Lower lobe of right lung (tissue), 2 donors: Measurements from ENCODE around the gene KRCC1. TPM values are rescaled to one million over a fixed set of nuclear protein-coding genes. Genes with fewer than 3 reads are reported as not detected.

Experiments used
- ATAC-seq, 2 donors: fragments of 200-7000 bp; cut with Tn5 transposase; one replicate each; pipeline ENCODE4 v1.9.1; 2020 to 2022; ENCODE audit warnings: mild to moderate bottlenecking in 2 of 2, moderate library complexity in 2 of 2
- DNase-seq: peaks from one replicate; pipeline ENCODE4 v3.0.0-alpha.2; 2020
- H3K27ac ChIP-seq: fragments of 200-600 bp; one replicate; pipeline ENCODE4 v1.8.0; 2022
- H3K27me3 ChIP-seq: fragments of 200-600 bp; one replicate; pipeline ENCODE4 v1.8.0; 2022; ENCODE audit warnings: low read depth
- H3K36me3 ChIP-seq: fragments of 200-600 bp; one replicate; pipeline ENCODE4 v1.8.0; 2022; ENCODE audit warnings: mild to moderate bottlenecking
- H3K4me1 ChIP-seq: fragments of 200-600 bp; one replicate; pipeline ENCODE4 v1.8.0; 2022
- H3K4me3 ChIP-seq: fragments of 200-600 bp; one replicate; pipeline ENCODE4 v1.8.0; 2022; ENCODE audit warnings: mild to moderate bottlenecking
- H3K9me3 ChIP-seq: fragments of 200-600 bp; one replicate; pipeline ENCODE4 v1.8.0; 2022
- intact Hi-C: fragments of 100-400 bp; cut with DNase I; formaldehyde crosslinking; loops from one replicate; pipeline ENCODE4 v1.11.0; 2022
- total RNA-seq: library from RNA; stranded (reverse); fragmentation: NEBNext Ultra II Directional; extraction: Animal tissue kit (Norgen Biotek cat#: 25700); gene quantifications from one replicate; pipeline ENCODE4 v1.2.1, GENCODE V29; 2021
- TF ChIP-seq, protein P1 (sequence below): fragments of 200-600 bp; IDR thresholded peaks from one replicate; pipeline ENCODE4 v1.8.0; 2022; ENCODE audit warnings: antibody characterized with exemption, mild to moderate bottlenecking
- donor health status: DM: no; HTN: yes; CAD: no; lungs with severe emphysema.

The KRCC1 gene
- total RNA-seq, 1 donor from 2014 or later = 24.7 TPM

DNA sequence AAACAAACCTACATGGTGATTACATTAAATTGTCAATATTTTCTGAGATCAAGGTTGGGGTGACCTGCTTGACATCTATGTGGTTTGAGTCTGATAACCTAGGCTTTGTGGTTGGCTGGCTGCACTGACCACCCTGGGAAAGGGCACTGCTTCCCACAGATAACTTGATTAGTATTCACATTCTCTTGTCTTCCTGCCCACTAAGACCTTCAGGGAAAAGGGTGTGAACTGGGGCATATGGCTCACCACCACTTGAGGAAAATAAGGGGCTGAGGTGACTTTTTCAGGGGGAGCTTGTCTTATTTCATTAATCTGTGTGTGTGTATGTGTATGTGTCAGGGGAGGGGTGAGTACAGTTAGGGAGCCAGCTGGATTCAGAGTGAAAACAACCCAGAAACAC lies 13.5 kb upstream of the KRCC1 start:
- Histone ChIP-seq H3K36me3 (no peaks in the 10 kb centered on the region), H3K27ac (no peak overlapping the region), H3K27me3 (no peaks in the 10 kb centered on the region), H3K4me3 (no peak overlapping the region), H3K4me1 (no peaks in the 10 kb centered on the region), H3K9me3 (no peaks in the 10 kb centered on the region)
- ATAC-seq (no peak), DNase-seq (no peak)
- TF ChIP-seq, protein P1, sequence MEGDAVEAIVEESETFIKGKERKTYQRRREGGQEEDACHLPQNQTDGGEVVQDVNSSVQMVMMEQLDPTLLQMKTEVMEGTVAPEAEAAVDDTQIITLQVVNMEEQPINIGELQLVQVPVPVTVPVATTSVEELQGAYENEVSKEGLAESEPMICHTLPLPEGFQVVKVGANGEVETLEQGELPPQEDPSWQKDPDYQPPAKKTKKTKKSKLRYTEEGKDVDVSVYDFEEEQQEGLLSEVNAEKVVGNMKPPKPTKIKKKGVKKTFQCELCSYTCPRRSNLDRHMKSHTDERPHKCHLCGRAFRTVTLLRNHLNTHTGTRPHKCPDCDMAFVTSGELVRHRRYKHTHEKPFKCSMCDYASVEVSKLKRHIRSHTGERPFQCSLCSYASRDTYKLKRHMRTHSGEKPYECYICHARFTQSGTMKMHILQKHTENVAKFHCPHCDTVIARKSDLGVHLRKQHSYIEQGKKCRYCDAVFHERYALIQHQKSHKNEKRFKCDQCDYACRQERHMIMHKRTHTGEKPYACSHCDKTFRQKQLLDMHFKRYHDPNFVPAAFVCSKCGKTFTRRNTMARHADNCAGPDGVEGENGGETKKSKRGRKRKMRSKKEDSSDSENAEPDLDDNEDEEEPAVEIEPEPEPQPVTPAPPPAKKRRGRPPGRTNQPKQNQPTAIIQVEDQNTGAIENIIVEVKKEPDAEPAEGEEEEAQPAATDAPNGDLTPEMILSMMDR = no peak
- intact Hi-C loops = no loop called here

DNA sequence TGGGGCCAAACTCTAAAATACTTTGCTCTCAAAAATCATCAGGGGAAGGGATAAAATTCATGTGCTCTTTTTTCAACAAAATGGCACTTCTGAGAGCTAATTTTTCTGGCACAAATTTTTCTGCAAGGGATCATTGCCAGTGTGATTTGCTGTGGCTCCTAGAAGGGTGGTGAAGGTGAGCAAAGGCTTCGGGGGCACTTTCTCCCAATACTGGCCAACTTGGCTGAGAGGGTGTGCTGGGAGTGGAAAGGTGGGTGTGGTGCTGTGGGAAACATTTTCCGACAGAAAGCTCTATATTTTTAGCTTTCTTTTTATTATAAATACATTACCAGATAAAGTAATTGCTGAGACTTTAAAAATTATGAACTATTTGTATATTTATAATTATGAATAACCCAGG lies 12.5 kb upstream of the KRCC1 start:
- intact Hi-C loops = no loop called here
- TF ChIP-seq, protein P1 = no peak
- no peak for ATAC-seq
- H3K4me3 ChIP-seq = no peak overlapping the region
- DNase-seq = no peak
- no peaks in the 10 kb centered on the region for H3K9me3 ChIP-seq
- H3K27ac ChIP-seq = no peak overlapping the region
- no peaks in the 10 kb centered on the region for H3K4me1 ChIP-seq
- H3K36me3 ChIP-seq = no peaks in the 10 kb centered on the region
- no peaks in the 10 kb centered on the region for H3K27me3 ChIP-seq

DNA sequence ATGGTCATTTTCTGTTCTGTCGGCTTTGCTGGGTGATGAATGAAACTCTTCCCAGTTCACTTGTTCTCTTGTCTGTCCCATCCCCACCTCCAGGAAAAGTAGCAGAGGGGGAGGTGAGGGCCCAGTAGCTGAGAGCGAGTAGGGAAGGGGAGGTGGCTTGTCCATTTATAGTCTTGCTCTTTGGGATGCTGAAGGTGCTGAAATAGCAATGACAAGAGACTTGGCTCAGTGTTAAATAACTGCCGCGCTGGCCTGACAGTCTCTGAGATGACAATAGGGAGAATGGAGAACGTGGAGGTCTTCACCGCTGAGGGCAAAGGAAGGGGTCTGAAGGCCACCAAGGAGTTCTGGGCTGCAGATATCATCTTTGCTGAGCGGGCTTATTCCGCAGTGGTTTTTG lies 12.0 kb upstream of the KRCC1 start, which contains the start of gene SMYD1:
SMYD1 (plus strand) TSS at position 228 of the 400 bp plus-strand sequence; CDS start at position 268, 40 bp downstream.
- no peak for DNase-seq
- intact Hi-C loops = no loop called here
- H3K4me1 ChIP-seq = no peaks in the 10 kb centered on the region
- no peaks in the 10 kb centered on the region for H3K27me3 ChIP-seq
- ATAC-seq = no peak
- TF ChIP-seq, protein P1 = no peak
- no peak within 1 kb of the TSS for H3K4me3 ChIP-seq
- H3K36me3 ChIP-seq = no peaks in the 10 kb centered on the region
- no peaks in the 10 kb centered on the region for H3K9me3 ChIP-seq
- H3K27ac ChIP-seq = no peak within 1 kb of the TSS

DNA sequence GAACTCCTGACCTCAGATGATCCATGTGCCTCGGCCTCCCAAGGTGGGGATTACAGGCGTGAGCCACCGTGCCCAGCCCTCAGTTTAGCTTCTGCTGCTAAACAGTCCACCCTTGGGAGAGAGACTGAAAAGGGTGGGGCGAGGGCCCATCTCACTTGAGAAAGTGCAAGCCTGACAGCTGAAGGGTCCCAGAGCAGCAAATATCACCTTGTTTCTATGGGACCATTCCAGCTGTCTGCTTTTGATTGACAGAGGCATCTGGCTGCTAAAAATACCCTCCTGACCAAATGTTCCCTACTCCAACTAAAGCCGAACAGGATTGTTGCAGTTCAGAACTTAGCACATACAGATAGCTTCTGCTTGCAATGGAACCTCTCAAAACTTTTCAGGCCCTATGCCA lies 11.6 kb upstream of the KRCC1 start:
- TF ChIP-seq, protein P1 = no peak
- Histone ChIP-seq H3K27ac (no peak overlapping the region), H3K4me1 (no peaks in the 10 kb centered on the region), H3K36me3 (no peaks in the 10 kb centered on the region), H3K9me3 (no peaks in the 10 kb centered on the region), H3K4me3 (no peak overlapping the region), H3K27me3 (no peaks in the 10 kb centered on the region)
- no peak for DNase-seq
- intact Hi-C loops = no loop called here
- no peak for ATAC-seq

DNA sequence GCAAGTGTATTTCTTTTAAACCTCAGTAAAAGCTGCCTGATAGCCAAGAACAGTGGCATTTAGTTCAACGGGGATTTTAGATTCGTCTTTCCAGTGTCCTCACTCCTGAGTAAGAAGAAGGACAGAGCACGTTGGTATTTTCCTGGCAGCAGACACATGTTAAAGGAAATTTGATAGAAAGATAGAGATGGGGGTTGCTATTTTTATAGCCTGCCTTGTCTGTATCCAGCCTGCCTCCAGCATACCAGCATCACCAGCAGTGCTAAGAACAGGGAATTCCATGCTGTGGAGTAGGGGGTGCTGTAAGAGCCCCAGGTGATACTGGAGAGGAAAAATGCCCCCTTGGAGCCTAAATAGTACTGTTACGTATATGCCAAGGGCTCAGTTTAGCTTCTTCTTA lies 11.0 kb upstream of the KRCC1 start:
- intact Hi-C loops = no loop called here
- H3K27ac ChIP-seq = no peak overlapping the region
- DNase-seq (no peak), ATAC-seq (no peak)
- H3K9me3 ChIP-seq = no peaks in the 10 kb centered on the region
- H3K36me3 ChIP-seq = no peaks in the 10 kb centered on the region
- no peak overlapping the region for H3K4me3 ChIP-seq
- no peaks in the 10 kb centered on the region for H3K4me1 ChIP-seq
- H3K27me3 ChIP-seq = no peaks in the 10 kb centered on the region
- TF ChIP-seq, protein P1 = no peak

DNA sequence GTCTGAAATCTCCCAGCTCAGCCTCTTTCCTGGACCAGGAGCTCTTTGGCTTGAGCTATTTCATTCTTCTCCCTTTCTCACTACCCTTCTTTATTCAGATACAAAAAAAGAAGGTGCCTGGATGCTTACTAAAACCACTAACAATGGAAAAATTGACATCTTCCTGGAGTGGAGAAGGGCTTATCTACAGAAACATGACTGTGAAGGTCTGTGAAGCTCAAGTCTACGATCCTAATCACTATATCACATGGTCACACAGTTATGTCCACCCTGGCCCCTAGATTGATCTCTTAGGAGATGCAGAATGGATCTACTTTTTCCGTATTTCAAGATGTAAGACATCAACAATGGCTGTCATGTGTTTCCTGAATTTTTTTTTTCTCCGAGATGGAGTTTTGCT lies 5.7 kb upstream of the KRCC1 start:
- Histone ChIP-seq H3K9me3 (no peaks in the 10 kb centered on the region), H3K4me3 (no peak overlapping the region), H3K27ac (no peak overlapping the region), H3K4me1 (peaks cover 1% of the 10 kb centered on the region), H3K27me3 (no peaks in the 10 kb centered on the region), H3K36me3 (no peaks in the 10 kb centered on the region)
- TF ChIP-seq, protein P1 = no peak
- intact Hi-C loops = loop anchor here (5.0 kb wide), 1 partner anchor 96 kb away; no protein-coding TSS in a partner anchor
- ATAC-seq (no peak), DNase-seq (no peak)
